GM23338 (cell line): Measurements from ENCODE around the gene PSMD12.

ENCODE experiments used
- CTCF ChIP-seq, 2 experiments: fragments of 200-600 bp in 1 of 2; sonication (generic) in 1 of 2; conservative IDR thresholded peaks; 2 replicates each; pipeline versions ENCODE4 v1.5.1 to v1.6.1; 2016 to 2017; ENCODE audit warnings: antibody characterized with exemption in 2 of 2, low read depth in 2 of 2, mild to moderate bottlenecking in 2 of 2, moderate library complexity in 1 of 2
- EZH2 ChIP-seq: fragments of 200-600 bp; sonication (generic); IDR thresholded peaks from one replicate; pipeline ENCODE4 v1.8.0; 2017; ENCODE audit warnings: antibody characterized with exemption, mild to moderate bottlenecking, low read depth; ENCODE audit not compliant: unreplicated experiment
- EZH2phosphoT487 ChIP-seq: fragments of 200-600 bp; sonication (generic); IDR thresholded peaks from one replicate; pipeline ENCODE4 v1.8.1; 2018; ENCODE audit warnings: antibody characterized with exemption; ENCODE audit not compliant: unreplicated experiment
- POLR2AphosphoS5 ChIP-seq: IDR thresholded peaks from 2 replicates; pipeline ENCODE4 v1.6.1; 2016; ENCODE audit warnings: antibody characterized with exemption, low read depth
- ZNF114 ChIP-seq: fragments of 250-450 bp; sonication (Bioruptor Pico); IDR thresholded peaks from 2 replicates; pipeline ENCODE4 v1.5.0; 2020; ENCODE audit warnings: mild to moderate bottlenecking, moderate library complexity

GRCh38 chr17:67388986-67389385 lies 22.6 kb upstream of the PSMD12 start:
- TF ChIP-seq CTCF (conservative IDR thresholded peaks at IDR 0.05; ENCODE audit: low read depth in 2 of 2) (no peak), ZNF114 (CRISPR knock-in tag) (no peak), EZH2 (no peak), POLR2AphosphoS5 (no peak), EZH2phosphoT487 (no peak)
